ENCODE measurements around the gene ZNF143.
A peak's percentile ranks its signal among the peaks of the same experiment; 100 is the strongest.

ZNF143 gene

DNA sequence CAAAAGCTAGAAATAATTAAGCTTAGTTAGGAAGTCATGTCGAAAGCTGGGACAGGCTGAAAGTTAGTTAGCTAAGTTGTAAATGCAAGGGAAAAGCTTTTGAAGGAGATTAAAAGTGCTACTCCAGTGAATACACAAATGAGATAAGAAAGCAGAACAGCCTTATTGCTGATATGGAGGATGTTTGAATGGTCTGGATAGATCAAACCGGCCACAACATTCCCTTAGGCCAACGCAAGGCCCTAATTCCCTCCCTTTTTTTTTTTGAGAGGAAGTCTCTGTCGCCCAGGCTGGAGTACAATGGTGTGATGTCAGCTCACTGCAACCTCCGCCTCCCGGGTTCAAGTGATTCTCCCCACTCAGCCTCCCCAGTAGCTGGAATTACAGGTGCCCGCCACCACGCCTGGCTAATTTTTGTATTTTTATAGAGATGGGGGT lies 89.4 kb downstream of the ZNF143 start:
- DNase-seq = no peak

DNA sequence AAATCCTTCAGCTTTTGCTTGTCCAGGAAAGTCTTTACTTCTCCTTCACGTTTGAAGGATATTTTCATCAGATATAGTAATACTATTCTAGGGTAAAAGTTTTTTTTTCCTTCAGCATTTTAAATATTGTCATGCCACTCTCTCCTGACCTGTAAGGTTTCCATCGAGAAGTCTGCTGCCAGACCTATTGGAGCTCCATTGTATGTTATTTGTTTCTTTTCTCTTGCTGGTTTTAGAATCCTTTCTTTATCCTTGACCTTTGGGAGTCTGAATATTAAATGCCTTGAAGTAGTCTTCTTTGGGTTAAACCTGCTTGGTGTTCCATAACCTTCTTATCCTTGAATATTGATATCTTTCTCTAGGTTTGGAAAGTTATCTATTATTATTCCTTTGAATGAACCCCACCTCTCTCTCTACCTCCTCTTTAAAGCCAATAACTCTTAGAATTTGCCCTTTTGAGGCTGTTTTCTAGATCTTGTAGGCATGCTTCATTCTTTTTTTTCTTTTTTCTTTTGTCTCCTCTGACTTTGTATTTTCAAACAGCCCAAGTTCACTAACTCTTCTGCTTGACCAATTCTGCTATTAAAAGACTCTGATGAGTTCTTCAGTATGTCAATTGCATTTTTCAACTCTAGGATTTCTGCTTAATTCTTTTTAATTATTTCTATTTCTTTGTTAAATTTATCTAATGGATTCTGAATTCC lies 100.6 kb downstream of the ZNF143 start:
- no peak for DNase-seq

DNA sequence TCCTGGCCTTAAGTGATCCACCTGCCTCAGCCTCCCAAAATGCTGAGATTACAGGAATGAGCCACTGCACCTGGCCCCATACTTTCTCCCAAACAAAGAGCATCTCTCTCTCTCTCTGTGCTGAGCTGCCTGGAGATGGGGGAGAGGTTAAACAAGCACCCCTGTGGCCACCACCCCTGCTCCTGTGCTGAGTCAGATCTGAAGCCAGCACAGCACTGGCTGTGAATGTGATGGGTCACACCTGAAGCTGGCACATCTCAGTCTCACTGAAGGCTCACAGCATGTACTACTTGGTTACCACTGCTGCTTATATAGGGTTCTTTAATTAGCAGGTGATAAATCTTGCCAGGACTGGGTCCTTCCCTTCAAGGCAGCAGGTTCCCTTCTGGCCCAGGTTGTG lies 101.9 kb downstream of the ZNF143 start:
- no peak for DNase-seq

DNA sequence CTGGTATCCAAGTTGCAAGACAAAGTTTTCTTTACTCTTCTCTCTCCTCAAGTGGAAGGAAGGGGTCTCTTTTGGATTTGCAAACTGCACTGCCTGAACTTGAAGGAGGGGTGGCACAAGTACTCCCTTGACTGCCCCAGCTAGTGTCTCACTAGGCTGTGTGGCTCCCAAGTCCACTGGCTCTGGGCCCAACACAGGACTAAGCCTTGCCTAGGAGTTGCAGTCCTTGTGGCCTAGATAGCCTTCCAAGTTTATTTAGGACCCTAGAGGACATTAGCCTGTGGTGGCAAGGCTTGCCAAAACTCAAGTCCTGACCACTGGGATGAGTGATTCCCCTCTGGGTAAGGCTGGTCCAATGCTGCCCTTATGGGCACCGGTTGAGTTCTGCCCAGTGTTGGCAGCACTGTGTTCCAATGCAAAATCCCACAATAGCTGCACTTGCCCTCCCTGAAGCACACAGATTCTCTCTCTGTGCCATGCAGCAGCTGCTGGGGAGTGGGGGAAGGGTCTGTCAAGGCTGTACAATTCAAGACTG lies 102.5 kb downstream of the ZNF143 start:
- no peak for DNase-seq

DNA sequence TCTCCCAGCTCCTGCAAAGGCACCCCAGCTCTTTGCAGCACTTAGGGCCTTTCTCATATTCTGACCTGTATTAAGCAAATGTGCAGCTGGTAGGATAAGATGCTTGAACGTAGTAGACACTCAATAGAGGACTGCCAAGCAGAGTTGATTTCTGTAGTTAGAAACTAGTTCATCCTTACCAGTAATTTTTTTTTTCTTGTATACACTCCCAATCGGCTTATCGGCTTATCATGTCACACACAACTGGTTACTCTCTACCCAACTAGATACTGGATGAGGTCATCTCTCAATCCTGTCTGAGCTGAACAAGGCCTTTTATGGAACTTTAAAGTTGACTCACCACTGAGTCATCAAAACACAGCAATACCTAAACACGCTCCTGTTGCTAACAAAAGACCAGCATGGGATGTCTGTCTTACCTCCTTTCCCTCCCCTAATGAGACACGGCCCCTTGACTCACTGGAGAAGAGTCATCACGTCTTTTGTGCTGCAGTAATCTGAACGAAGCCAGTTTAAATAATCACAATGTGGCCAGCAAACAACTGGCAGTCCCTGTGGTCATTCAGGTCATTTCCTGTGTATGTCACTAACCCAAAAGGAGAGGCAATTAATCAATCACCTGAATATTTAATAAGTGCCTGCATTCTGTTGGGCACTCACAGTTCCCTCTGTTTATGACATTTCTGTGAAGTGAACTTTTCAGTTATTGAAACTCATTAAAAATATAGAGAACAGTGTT lies 105.2 kb downstream of the ZNF143 start:
- DNase-seq = peak; percentile 48

DNA sequence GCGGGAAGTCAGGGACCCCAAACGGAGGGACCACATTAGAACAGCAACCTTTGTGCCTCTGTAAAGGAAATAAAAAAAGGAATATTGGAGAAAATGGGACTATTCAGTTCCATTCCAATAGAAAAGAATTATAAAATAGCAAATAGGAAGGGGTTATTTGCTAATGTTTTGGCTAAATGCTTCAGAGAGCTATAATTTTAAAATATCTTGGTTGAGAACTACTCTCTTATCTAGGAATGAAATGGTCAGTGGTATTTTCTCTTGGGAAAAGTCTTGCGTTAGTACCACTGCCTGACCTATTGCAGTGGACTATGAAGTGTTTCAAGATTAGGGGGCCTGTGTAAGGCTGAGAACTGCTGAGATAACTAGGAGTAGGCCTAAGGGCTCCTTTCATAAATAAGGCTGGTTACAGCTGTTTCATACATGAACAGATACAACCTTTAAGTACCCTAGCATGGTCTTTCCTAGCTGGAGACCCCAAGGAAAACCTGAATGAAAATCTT lies 105.8 kb downstream of the ZNF143 start:
- no peak for DNase-seq

- DNase-seq = no peak
Observed at GRCh38 chr11:9567401-9567800, 106.6 kb downstream of the ZNF143 start.

GRCh38 chr11:9568161-9568853 lies 107.5 kb downstream of the ZNF143 start:
- DNase-seq = no peak

GRCh38 chr11:9568854-9569587 lies 108.2 kb downstream of the ZNF143 start:
- no peak for DNase-seq

- no peak for DNase-seq
Observed at GRCh38 chr11:9569588-9570164, 108.9 kb downstream of the ZNF143 start.

- no peak for DNase-seq
Observed at GRCh38 chr11:9570313-9571025, 109.7 kb downstream of the ZNF143 start.

- no peak for DNase-seq
Observed at GRCh38 chr11:9571071-9571762, 110.4 kb downstream of the ZNF143 start.

DNA sequence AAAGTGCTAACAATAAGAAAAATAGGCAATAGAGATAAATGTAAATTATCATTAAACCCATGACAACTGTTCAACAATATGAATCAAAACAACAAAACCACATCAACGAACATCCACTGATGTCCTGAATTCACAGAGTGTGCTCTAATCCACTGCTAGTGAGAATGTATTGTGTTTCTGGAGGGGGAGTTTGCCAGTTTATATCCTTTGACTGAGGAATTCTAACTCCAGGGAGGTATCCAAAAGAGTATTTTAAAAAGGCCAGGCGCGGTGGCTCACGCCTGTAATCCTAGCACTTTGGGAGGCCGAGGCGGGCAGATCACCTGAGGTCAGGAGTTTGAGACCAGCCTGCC lies 110.9 kb downstream of the ZNF143 start:
- no peak for DNase-seq

DNA sequence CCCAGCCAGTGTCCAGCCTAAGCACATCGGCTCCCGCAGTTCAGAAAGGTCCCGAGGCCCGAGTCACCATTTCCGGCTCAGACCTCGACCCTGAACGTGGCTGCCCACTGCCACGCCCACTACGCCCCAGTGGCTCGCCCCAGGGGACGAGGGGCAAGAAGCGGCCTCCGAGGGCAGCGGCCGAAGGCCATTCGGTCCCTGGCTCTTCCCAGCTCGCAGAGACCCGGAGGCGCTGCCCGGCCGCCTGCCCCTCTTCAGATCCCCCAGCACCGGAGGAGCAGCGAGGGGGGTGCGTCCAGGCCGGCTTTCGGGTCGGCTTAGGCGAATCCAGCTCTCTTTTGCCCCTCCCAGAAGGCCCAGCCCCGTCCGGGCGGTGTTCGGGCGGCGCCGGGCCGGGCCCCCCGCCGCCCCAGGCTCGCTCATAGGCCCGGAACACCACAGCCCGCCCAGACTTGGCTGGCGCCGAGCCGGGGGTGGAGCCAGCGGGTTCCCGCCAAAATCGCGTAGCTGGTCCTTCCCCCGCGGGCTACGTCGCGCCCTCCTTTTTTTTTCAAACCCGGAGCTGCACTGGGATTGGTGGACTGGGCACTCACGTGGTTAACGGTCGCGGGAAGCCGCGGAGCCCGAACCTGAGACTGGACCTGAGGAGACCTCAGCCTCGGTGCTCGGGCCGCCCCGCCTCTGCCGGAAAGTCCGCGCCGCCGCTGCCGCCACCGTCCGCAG lies 112.4 kb downstream of the ZNF143 start, which contains the start of gene WEE1:
Gene WEE1 (plus strand): TSS at position 619 of the 723 bp plus-strand sequence. CDS start 264 bp downstream, outside the sequence.
- peak; percentile 97 for DNase-seq

GRCh38 chr11:9573775-9574621 lies 113.2 kb downstream of the ZNF143 start:
- no peak for DNase-seq

DNA sequence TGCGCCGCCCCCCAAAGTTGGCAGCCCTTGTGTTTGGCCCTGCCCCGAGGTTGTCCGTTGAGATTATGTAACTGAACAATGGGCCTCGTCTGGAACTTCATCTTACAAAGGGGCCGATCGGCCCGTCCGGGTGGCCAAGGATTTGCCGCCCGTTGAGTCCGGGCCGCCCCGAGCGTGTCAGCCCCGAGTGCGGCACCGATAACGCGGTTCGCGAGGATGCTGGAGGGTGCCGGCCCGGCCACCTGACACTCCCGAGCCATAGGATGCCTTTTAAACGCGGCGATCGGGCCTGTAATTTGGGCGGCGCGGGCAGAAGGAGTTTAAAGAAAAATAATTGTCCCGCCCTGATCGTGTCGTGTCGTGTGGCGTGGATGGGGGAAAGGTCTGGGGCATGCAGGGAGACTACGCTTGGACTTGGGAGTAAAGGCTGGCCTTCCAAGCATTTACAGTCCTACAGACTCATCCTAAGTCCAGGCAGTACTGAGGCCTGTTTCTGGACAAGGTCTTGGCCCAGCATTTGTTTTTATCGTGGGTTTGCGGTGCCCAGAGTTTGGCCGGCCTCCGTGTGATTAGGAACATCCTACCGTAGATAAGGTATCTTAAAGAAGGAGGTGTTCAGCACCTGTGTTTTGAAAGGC lies 113.9 kb downstream of the ZNF143 start:
- DNase-seq = no peak

- peak; percentile 73 for DNase-seq
Observed at GRCh38 chr11:9575260-9576240, 114.7 kb downstream of the ZNF143 start.

Data from NCI-H2227 treated with DMSO at 0.1 percent for 48 hours (cell line).